Muscle layer of colon (tissue), 2 donors: ENCODE measurements around the gene NUP98.

ENCODE experiments used
- H3K27ac ChIP-seq: one replicate; pipeline ENCODE4 v1.7.0; 2013; ENCODE audit warnings: low read depth, mild to moderate bottlenecking, low read length, moderate library complexity
- H3K27me3 ChIP-seq, 2 donors: one replicate each; pipeline ENCODE4 v1.7.0; 2013; ENCODE audit warnings: low read length in 2 of 2, mild to moderate bottlenecking in 2 of 2; ENCODE audit not compliant: insufficient read depth in 2 of 2, control insufficient read depth in 1 of 2
- H3K36me3 ChIP-seq: one replicate; pipeline ENCODE4 v1.7.0; 2013; ENCODE audit warnings: mild to moderate bottlenecking, low read length; ENCODE audit not compliant: insufficient read depth
- H3K4me1 ChIP-seq: one replicate; pipeline ENCODE4 v1.7.0; 2013; ENCODE audit warnings: mild to moderate bottlenecking, low read length; ENCODE audit not compliant: insufficient read depth
- H3K4me3 ChIP-seq, 2 donors: one replicate each; pipeline ENCODE4 v1.7.0; 2013; ENCODE audit warnings: low read length in 2 of 2, low read depth in 1 of 2, mild to moderate bottlenecking in 1 of 2, moderate library complexity in 1 of 2
- H3K9ac ChIP-seq: one replicate; pipeline ENCODE4 v1.7.0; 2013; ENCODE audit warnings: low read length
- H3K9me3 ChIP-seq: one replicate; pipeline ENCODE4 v1.7.0; 2013; ENCODE audit warnings: mild to moderate bottlenecking, low read length
- donor health status: abdominal sarcoma.
- donor health status: Adenocarcinoma of cecum.

NUP98 gene

DNA sequence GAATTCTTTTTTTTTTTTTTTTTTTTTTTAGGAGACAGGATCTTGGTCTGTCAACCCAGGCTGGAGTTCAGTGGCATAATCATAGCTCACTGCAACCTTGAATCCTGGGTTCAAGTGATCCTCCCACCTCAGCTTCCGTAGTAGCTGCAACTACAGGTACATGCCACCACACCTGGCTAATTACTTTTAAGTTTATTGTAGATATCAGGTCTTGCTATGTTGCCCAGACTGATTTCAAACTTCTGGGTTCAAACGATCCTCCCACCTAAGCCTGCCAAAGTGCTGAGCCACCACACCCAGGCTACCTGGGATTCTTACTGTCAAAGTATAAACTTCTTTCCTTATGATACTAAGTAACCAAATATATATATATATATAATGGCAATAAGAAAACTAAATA, 75.3 kb downstream of the NUP98 start:
- no peak overlapping the region for H3K9ac ChIP-seq
- no peaks in the 10 kb centered on the region for H3K9me3 ChIP-seq
- peaks cover 54% of the 10 kb centered on the region for H3K36me3 ChIP-seq
- H3K4me1 ChIP-seq: no peaks in the 10 kb centered on the region
- no peaks in the 10 kb centered on the region for H3K27me3 ChIP-seq
- H3K27ac ChIP-seq: no peak overlapping the region
- H3K4me3 ChIP-seq: no peak overlapping the region

GRCh38 chr11:3720997-3721396, 76.4 kb downstream of the NUP98 start:
- H3K27ac ChIP-seq: no peak overlapping the region
- no peak overlapping the region for H3K9ac ChIP-seq
- no peaks in the 10 kb centered on the region for H3K4me1 ChIP-seq
- no peak overlapping the region for H3K4me3 ChIP-seq
- peaks cover 61% of the 10 kb centered on the region for H3K36me3 ChIP-seq
- no peaks in the 10 kb centered on the region for H3K27me3 ChIP-seq
- H3K9me3 ChIP-seq: no peaks in the 10 kb centered on the region

DNA sequence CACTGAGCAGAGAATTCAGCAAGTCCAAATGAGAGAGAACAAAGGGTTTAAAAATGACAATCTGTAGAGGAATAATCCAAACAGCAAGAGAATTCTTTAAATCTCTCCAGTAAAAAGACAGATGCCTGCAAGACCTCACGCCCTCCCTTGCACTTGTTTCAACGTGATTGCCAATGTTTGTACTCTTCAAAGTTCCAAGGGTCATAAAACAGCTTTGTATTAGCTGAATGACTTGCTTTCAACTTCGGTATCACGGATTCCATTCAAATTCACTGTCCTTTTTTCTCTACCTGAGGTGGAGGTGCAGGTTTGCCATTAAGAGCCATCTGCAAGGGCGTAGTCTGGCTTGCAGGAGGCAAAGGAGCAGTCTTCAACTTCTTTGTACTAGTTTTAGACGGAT, 85.1 kb downstream of the NUP98 start:
- Histone ChIP-seq H3K9me3 (no peaks in the 10 kb centered on the region), H3K36me3 (peaks cover 56% of the 10 kb centered on the region), H3K4me3 (no peak overlapping the region), H3K9ac (no peak overlapping the region), H3K27ac (no peak overlapping the region), H3K27me3 (no peaks in the 10 kb centered on the region), H3K4me1 (no peaks in the 10 kb centered on the region)

- no peak overlapping the region for H3K9ac ChIP-seq
- H3K9me3 ChIP-seq: no peaks in the 10 kb centered on the region
- no peak overlapping the region for H3K4me3 ChIP-seq
- peaks cover 48% of the 10 kb centered on the region for H3K36me3 ChIP-seq
- H3K27me3 ChIP-seq: no peaks in the 10 kb centered on the region
- H3K4me1 ChIP-seq: no peaks in the 10 kb centered on the region
- H3K27ac ChIP-seq: no peak overlapping the region
Measured at GRCh38 chr11:3710485-3711259, 86.7 kb downstream of the NUP98 start.

DNA sequence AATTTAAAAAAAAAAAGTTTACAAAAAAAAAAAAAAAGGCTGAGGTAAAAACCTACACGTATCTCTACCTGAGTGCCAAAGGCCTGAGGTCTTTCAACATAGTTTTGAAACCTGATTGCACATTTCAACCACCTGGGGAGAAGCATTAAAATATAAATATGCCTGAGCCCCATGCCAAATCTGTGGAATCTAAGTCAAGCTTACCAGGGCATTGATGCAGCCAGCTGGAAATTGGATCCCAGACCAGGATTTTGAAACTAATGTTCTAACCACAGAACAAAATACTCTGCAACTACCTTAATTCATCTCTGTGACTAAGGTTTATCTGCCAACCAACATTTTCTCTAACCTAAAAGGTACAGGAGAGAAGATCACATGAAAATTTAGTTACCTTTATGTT, 87.4 kb downstream of the NUP98 start:
- Histone ChIP-seq H3K9ac (no peak overlapping the region), H3K4me3 (no peak overlapping the region), H3K36me3 (peaks cover 52% of the 10 kb centered on the region), H3K9me3 (no peaks in the 10 kb centered on the region), H3K27ac (no peak overlapping the region), H3K27me3 (no peaks in the 10 kb centered on the region), H3K4me1 (no peaks in the 10 kb centered on the region)

GRCh38 chr11:3707176-3707575, 90.2 kb downstream of the NUP98 start:
- H3K4me1 ChIP-seq: no peaks in the 10 kb centered on the region
- no peaks in the 10 kb centered on the region for H3K9me3 ChIP-seq
- H3K9ac ChIP-seq: no peak overlapping the region
- H3K4me3 ChIP-seq: no peak overlapping the region
- H3K36me3 ChIP-seq: peaks cover 56% of the 10 kb centered on the region
- no peaks in the 10 kb centered on the region for H3K27me3 ChIP-seq
- no peak overlapping the region for H3K27ac ChIP-seq

DNA sequence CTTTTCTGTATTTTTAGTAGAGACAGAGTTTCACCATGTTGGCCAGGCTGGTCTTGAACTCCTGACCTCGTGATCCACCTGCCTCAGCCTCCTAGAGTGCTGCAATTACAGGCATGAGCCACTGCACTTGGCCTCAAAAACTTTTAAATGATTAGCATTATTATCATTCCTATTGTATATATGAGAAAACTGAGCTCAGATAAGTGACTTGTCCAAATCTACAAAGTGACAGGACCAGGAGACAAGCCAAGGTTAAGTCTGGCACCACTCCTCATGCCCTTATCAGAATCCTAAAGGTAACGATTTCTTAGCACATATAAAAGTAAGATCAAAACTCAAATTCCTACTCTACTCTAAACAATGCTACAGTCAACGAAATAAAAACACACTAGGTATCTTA, 94.0 kb downstream of the NUP98 start:
- H3K4me1 ChIP-seq: no peaks in the 10 kb centered on the region
- H3K9me3 ChIP-seq: no peaks in the 10 kb centered on the region
- no peak overlapping the region for H3K27ac ChIP-seq
- no peaks in the 10 kb centered on the region for H3K27me3 ChIP-seq
- peaks cover 49% of the 10 kb centered on the region for H3K36me3 ChIP-seq
- H3K9ac ChIP-seq: no peak overlapping the region
- no peak overlapping the region for H3K4me3 ChIP-seq

DNA sequence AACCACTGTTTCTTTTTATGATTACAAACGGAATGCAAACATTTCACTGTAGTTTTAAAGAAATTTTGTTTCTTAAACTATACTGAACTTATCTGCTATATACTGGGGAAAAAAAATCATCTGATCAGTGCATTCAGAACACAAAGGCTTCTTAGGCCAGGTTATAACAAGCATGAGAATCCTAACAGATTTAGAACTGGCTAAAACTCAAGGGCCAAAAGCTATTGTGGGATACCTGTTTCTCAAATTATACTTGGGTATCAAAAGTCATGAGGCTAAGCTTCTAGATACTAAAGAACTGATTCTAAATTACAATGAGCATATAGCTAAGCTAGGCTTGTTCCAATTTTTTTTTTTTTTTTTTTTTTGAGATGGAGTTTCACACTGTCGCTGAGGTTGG, 96.4 kb downstream of the NUP98 start:
- H3K4me1 ChIP-seq: no peaks in the 10 kb centered on the region
- H3K9ac ChIP-seq: no peak overlapping the region
- H3K27me3 ChIP-seq: no peaks in the 10 kb centered on the region
- no peak overlapping the region for H3K27ac ChIP-seq
- H3K9me3 ChIP-seq: no peaks in the 10 kb centered on the region
- no peak overlapping the region for H3K4me3 ChIP-seq
- peaks cover 58% of the 10 kb centered on the region for H3K36me3 ChIP-seq

- H3K36me3 ChIP-seq: peaks cover 59% of the 10 kb centered on the region
- no peak overlapping the region for H3K9ac ChIP-seq
- no peaks in the 10 kb centered on the region for H3K4me1 ChIP-seq
- H3K27me3 ChIP-seq: no peaks in the 10 kb centered on the region
- no peak overlapping the region for H3K27ac ChIP-seq
- H3K9me3 ChIP-seq: no peaks in the 10 kb centered on the region
- H3K4me3 ChIP-seq: no peak overlapping the region
Measured at GRCh38 chr11:3700410-3700809, 96.9 kb downstream of the NUP98 start.

GRCh38 chr11:3686751-3687150, 110.6 kb downstream of the NUP98 start:
- Histone ChIP-seq H3K9me3 (no peaks in the 10 kb centered on the region), H3K4me3 (no peak overlapping the region), H3K27ac (no peak overlapping the region), H3K4me1 (no peaks in the 10 kb centered on the region), H3K27me3 (no peaks in the 10 kb centered on the region), H3K36me3 (peaks cover 55% of the 10 kb centered on the region), H3K9ac (no peak overlapping the region)

- Histone ChIP-seq H3K4me3 (no peak overlapping the region), H3K27ac (no peak overlapping the region), H3K9me3 (no peaks in the 10 kb centered on the region), H3K9ac (no peak overlapping the region), H3K36me3 (peaks cover 55% of the 10 kb centered on the region), H3K4me1 (no peaks in the 10 kb centered on the region), H3K27me3 (no peaks in the 10 kb centered on the region)
Measured at GRCh38 chr11:3685923-3686322, 111.4 kb downstream of the NUP98 start.

GRCh38 chr11:3684819-3685172, 112.6 kb downstream of the NUP98 start:
- H3K9ac ChIP-seq: no peak overlapping the region

More at GRCh38 chr11:3684819-3685172, 112.6 kb downstream of the NUP98 start:
- Histone ChIP-seq H3K27ac (no peak overlapping the region), H3K4me3 (no peak overlapping the region), H3K36me3 (peaks cover 60% of the 10 kb centered on the region), H3K4me1 (no peaks in the 10 kb centered on the region), H3K9me3 (no peaks in the 10 kb centered on the region), H3K27me3 (no peaks in the 10 kb centered on the region)
